ENCODE data around the gene MRRF. TPM values are rescaled to one million over a fixed set of nuclear protein-coding genes. Genes with fewer than 3 reads are reported as not detected.

MRRF gene
- total RNA-seq, 2 donors from 2014 or later = 20.7 to 21.4 TPM

DNA sequence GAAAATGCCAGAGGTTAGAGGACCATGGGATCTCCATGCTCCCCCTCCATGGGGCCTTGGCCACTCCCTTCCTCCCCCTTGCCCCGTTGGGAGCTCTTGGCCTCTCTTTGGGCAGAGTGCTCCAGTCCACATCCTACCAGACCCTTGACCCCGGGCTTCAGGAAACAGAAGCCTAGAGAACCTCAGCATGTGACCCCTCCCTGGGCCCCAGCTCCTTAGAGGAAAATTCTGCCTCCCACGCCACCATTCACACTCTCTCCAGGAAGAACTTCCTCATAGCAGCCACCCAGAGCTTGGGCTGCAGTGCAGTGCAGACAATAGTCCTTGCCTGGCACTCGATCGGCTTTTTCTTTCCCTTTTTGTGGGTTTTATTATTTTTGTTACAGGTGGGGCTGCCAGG, 41.9 kb upstream of the MRRF start:
- Histone ChIP-seq H3K36me3 (no peaks in the 10 kb centered on the region), H3K27ac (no peak overlapping the region), H3K27me3 (peaks cover 47 to 64% of the 10 kb centered on the region in 2 donors), H3K4me1 (peaks cover 0 to 58% of the 10 kb centered on the region in 2 donors), H3K4me3 (no peak overlapping the region), H3K9me3 (no peaks in the 10 kb centered on the region)
- TF ChIP-seq, protein P1, sequence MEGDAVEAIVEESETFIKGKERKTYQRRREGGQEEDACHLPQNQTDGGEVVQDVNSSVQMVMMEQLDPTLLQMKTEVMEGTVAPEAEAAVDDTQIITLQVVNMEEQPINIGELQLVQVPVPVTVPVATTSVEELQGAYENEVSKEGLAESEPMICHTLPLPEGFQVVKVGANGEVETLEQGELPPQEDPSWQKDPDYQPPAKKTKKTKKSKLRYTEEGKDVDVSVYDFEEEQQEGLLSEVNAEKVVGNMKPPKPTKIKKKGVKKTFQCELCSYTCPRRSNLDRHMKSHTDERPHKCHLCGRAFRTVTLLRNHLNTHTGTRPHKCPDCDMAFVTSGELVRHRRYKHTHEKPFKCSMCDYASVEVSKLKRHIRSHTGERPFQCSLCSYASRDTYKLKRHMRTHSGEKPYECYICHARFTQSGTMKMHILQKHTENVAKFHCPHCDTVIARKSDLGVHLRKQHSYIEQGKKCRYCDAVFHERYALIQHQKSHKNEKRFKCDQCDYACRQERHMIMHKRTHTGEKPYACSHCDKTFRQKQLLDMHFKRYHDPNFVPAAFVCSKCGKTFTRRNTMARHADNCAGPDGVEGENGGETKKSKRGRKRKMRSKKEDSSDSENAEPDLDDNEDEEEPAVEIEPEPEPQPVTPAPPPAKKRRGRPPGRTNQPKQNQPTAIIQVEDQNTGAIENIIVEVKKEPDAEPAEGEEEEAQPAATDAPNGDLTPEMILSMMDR (IDR thresholded peaks at IDR 0.05) = no peak
- no peak for DNase-seq (ENCODE audit: low spot score)

DNA sequence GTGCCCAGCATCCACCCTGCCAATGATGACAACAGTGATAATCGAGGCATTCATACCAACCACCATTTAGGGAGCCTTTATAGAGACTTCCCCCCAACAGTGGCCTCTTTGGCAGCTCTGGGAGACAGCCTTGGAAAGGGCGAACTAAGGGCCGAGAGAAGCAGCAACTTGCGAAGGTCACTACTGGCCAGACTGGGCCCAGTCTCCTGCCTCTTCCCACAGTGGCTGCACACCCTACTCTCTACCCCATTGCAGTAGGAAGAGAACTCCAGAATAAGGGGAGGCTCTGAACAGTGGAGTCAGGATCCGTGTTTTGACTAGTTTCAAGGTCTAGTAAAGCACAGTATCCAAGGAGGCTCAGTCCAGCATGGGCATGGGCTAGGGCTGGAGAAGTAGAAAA, 41.2 kb upstream of the MRRF start:
- TF ChIP-seq, protein P1 (IDR thresholded peaks at IDR 0.05) = no peak
- Histone ChIP-seq H3K27ac (no peak overlapping the region), H3K27me3 (peaks cover 52 to 66% of the 10 kb centered on the region in 2 donors)

DNA sequence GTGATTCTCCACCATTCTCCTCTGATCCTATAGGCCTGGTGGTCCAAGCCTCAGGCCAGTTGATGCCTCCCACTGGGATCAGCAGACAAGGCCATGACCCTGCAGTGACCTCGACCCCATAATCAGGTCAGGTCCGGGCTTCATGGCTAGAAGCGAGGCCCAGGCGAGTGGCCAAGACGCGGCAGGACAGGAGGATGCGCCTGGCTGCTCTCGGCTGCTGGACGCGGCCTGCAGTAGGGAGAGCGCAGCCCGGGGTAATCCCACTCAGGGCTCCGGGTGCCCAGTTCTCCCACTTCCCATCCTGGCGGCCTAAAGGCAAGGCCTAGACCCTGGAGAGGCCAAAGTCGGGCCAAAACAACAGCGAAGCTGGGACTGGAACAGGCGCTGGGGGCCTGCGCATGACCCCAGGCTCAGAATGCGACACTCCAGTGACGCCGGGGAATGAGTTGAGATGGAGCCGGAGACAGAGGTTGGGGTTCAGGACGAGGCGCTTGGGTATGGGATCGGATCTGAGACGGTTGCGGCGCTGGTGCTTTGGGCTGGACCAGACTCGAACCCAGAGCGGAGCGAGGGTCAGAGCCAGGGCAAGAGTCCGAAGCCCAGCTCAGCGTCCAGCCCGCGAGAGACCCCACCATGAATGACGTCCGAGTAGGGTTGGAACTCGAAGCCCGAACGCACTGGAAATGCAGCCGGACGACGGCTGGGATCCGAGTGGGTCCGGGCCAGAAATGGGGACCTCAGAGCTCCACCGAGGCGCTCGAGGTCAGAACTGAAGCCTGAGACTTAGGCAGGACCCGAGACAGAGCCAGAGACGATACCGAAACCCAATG, 39.2 kb upstream of the MRRF start:
- H3K36me3 ChIP-seq = no peaks in the 10 kb centered on the region
- H3K27me3 ChIP-seq = peaks cover 47 to 59% of the 10 kb centered on the region in 2 donors
- H3K4me1 ChIP-seq = peaks cover 0 to 43% of the 10 kb centered on the region in 2 donors
- no peak overlapping the region for H3K27ac ChIP-seq
- H3K4me3 ChIP-seq = peak overlapping the region in 1 of 2 donors; percentile 17
- TF ChIP-seq, protein P1 (IDR thresholded peaks at IDR 0.05) = no peak
- no peak for DNase-seq (ENCODE audit: low spot score)
- no peaks in the 10 kb centered on the region for H3K9me3 ChIP-seq

More for the DNA sequence above, 41.2 kb upstream of the MRRF start:
- no peaks in the 10 kb centered on the region for H3K9me3 ChIP-seq
- DNase-seq (ENCODE audit: low spot score) = no peak
- H3K4me1 ChIP-seq = peaks cover 0 to 62% of the 10 kb centered on the region in 2 donors
- H3K36me3 ChIP-seq = no peaks in the 10 kb centered on the region
- H3K4me3 ChIP-seq = no peak overlapping the region

DNA sequence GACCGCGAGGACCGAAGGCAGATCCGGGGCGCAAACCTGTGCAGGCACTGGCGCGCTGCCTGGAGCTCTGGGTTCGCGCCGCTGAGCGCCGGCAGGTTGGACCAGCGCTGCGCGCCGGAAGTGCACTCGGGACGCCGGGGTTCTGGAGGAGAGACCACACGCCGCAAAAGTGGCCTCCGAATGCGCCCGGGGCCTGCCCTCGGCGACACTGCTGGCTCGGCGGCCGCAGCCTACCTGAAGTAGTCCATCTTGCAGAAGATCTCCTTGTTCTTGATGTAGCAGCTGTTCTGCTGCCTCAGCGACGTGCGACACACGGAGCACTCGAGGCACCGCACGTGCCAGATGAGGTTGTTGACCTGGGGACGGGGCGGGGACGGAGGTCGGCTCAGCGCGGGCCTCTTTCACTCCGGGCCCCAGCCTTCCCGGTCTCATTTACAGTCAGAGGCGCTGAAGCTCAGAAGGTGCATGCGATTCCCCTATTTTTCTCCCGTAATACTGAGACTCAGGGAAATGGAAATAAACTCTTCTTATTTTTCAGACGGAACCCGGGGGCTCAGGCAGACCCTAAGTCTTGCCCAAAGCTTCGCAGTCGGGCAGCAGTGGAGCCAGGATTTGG, 38.4 kb upstream of the MRRF start:
- H3K4me1 ChIP-seq = peaks cover 0 to 36% of the 10 kb centered on the region in 2 donors
- peak overlapping the region in 1 of 2 donors; percentile 49 for H3K4me3 ChIP-seq
- peaks cover 42 to 53% of the 10 kb centered on the region in 2 donors for H3K27me3 ChIP-seq
- no peak for DNase-seq (ENCODE audit: low spot score)
- no peaks in the 10 kb centered on the region for H3K36me3 ChIP-seq
- H3K27ac ChIP-seq = no peak overlapping the region
- H3K9me3 ChIP-seq = no peaks in the 10 kb centered on the region
- TF ChIP-seq, protein P1 (IDR thresholded peaks at IDR 0.05) = no peak

DNA sequence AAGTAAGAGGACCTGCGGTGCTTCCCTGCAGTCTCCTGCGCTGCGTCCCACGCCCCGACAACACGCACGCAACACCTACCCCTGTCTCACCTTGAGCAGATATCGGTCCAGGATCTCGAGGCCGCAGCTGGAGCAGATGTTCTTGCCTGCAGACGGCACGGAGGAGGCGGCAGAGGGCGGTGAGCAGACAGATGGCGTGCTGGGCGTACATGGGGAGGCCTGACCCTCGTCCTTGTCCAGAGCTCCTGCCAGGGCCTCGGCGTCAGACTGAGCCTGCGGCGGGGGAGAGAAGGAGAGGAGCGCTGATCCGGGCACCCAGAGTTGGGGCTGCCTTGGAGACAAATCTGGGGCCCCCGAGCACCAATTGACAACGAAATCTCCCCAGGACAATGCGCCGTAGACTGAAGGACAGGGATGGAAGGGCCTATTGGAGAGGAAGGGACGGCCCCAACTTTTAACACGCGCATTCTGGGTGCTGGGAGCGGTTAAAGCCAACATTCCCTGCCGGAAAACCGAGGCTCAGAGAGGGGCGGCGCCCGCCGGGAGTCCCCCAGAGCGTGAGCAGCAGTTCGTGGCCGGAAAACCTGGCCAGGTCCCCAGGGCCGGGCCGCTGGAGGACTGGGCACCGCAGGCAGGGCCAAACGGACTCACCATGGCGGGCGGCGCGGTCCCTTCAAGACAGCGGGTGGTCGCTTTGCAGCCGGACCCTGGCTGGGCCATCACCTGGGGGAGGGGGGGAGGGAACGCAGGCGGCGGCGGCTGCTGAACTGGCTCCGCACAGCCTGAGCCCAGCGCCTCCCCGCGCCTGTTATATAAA, 37.7 kb upstream of the MRRF start:
- no peaks in the 10 kb centered on the region for H3K36me3 ChIP-seq
- H3K4me1 ChIP-seq = peaks cover 0 to 32% of the 10 kb centered on the region in 2 donors
- H3K27ac ChIP-seq = no peak overlapping the region
- no peak for DNase-seq (ENCODE audit: low spot score)
- peak overlapping the region; percentile 26 to 49 for H3K4me3 ChIP-seq
- TF ChIP-seq, protein P1 (IDR thresholded peaks at IDR 0.05) = no peak
- no peaks in the 10 kb centered on the region for H3K9me3 ChIP-seq
- peaks cover 38 to 47% of the 10 kb centered on the region in 2 donors for H3K27me3 ChIP-seq
